Activated CD4-positive, alpha-beta T cell treated with anti-CD3 and anti-CD28 coated beads, Interleukin-2, amount 50 U/mL, for 16 hours (primary cell): ENCODE results near the gene TOR1B.
"Not testable (repeated sequence)": the region's sequence is repeated elsewhere in the genome, so short reads cannot be mapped to it uniquely, and the experiment has no call there.

Experiments
- DNase-seq: peaks from one replicate; pipeline ENCODE4 v3.0.0-alpha.2; 2020

The TOR1B gene, protein sequence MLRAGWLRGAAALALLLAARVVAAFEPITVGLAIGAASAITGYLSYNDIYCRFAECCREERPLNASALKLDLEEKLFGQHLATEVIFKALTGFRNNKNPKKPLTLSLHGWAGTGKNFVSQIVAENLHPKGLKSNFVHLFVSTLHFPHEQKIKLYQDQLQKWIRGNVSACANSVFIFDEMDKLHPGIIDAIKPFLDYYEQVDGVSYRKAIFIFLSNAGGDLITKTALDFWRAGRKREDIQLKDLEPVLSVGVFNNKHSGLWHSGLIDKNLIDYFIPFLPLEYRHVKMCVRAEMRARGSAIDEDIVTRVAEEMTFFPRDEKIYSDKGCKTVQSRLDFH

DNA sequence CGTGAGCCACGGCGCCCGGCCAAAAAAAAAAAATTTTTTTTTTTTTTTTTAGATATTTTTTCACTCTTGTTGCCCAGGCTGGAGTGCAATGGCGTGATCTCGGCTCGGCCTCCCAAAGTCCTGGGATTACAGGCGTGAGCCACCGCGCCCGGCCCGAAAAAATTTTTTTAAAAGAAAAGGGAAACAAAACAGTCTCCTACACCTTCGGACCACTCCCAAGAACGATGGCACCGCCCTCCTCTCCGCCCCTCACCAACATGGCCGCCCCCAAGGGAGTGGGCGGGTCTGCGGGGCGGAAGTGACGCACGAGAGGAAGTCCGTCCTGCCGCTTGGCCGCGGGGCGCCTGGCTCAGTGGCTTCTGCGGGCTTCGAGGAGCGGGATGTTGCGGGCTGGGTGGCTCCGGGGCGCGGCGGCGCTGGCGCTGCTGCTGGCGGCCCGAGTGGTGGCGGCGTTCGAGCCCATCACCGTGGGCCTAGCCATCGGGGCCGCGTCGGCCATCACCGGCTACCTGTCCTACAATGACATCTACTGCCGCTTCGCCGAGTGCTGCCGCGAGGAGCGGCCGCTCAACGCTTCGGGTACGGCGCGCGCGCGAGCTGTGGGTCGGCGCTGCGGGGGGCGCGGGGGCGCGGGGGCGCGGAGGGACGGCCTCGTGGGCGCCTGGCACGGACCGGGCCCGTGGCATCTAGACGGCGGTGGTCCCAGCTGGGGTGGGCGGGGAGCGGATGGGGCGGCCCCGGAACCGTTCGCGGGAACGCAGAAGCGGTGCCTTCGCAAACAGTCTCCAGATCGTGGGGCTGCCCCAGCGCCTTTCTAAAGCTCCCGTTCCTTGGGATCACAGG lies at the start of gene TOR1B:
Gene TOR1B (plus strand): TSS at position 352 of the 843 bp plus-strand sequence. CDS start 29 bp downstream, at position 381.
- peak; percentile 95 for DNase-seq

DNA sequence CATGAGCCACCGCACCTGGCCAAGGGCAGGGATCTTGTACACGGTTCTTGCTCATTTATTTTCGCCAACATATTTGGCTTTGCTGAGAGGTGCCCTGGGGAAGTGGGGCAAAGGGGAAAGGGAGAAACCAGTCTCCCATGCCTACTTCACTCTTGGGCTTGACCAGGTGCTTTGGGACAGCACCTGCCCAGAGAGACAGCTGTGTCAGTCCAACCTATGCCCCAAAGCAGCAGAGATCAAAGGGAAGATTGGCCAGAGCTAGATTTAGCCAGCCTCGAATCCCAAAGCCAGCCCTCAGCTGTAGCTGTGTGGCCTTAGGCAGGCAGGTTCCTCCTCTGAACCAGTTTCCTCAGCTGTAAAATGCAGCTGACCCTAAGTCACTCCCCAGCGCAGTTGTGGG lies 47.8 kb upstream of the TOR1B start:
- DNase-seq = no peak

DNA sequence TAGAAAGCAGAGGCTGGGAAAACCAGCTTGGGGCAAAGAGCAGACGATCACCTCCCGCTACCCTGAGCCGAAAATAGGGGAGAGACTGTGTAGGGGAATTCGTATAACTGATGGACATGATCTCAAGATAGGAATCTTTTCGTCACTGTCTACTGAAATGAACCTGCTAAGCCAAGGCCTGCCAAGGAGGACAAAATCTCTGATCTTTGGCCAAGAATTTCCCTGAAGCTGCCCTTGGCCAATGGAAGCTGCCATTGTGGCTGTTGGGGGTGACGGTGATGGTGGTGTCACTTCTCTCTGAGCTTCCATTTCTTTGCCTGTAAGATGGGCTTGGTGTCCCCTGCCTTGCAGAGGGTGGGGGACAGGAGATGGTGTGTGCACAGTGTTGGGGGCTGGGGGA lies 46.8 kb upstream of the TOR1B start:
- DNase-seq = no peak

DNA sequence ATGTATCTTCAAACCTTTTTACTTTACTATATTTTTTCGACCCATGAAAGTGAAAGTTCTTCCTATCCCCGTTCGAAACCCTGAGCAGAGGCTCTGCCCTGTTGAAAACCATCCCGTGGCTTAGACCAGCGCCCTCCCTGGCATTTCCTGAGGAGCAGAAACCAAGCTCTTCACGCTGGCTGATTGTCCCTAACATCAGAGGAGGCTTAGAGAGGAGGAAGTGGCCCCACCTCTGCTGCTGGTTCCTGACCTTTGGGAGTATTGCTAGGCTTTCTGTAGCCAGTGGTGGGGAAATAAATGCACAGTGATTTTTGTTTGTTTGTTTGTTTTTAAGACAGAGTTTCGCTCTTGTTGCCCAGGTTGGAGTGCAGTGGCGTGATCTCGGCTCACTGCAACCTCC lies 45.9 kb upstream of the TOR1B start:
- DNase-seq = no peak

DNA sequence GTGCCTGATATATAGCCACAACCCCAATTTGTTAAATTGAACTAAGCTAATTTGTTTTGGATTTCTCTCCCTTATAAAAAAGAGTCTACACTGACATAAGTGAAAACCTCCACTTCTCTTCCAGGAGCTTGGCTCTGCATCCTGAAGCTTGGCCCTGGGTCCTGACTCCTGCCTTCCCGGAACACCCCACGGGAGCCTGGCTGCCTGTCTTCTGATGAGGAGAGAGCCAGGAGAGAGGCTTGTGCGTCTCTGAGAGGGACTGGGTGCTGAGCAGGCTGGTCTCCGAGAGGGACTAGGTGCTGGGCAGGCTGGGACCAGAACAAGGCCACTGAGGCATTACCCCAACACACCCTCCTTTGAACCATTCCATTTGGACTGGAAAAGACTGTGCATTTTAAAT lies 43.7 kb upstream of the TOR1B start:
- DNase-seq = no peak

DNA sequence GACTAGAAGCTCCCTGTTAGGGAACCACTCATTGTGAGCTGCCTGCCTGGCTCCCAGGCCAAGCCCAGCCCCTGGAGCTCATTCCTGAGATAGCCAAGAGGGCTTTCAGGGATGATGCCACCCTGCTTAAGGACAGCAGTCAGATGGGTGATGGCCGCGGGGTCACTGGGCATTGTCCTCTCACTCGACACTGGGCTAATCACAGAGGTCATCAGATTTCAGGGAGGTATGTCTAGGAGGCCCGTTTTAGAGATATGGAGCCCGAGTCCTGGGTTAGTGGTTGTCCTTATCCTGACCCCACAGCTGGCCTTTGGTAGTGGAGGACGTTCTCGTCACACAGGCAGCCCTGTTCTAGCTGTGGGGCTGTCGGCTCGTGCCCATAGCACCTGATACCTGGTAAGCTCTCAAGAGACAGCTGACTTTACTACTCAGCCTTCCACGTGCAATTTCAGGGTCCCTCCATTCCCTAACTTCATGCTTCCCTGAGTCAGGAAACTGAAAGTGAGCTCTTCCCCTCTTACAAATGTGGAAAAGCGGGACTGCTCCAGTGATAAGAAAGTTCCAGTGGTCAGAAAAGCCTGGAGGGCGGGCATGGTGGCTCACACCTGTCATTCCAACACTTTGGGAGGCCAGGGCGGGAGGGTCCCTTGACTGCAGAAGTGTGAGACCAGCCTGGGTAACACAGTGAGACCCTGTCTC lies 43.0 kb upstream of the TOR1B start:
- DNase-seq = no peak

DNA sequence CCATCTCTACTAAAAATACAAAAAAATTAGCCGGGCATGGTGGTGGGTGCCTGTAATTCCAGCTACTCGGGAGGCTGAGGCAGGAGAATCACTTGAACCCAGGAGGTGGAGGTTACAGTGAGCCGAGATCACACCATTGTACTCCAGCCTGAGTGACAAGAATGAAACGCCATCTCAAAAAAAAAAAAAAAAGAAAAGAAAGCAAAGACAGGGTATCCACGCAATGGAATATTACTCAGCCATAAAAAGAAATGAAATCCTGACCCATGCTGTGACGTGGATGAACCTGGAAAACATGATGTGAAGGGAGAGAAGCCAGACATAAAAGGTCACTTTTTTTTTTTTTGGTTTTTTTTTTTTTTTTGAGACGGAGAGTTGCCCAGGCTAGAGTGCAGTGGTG lies 42.2 kb upstream of the TOR1B start:
- DNase-seq = not testable (repeated sequence)

DNA sequence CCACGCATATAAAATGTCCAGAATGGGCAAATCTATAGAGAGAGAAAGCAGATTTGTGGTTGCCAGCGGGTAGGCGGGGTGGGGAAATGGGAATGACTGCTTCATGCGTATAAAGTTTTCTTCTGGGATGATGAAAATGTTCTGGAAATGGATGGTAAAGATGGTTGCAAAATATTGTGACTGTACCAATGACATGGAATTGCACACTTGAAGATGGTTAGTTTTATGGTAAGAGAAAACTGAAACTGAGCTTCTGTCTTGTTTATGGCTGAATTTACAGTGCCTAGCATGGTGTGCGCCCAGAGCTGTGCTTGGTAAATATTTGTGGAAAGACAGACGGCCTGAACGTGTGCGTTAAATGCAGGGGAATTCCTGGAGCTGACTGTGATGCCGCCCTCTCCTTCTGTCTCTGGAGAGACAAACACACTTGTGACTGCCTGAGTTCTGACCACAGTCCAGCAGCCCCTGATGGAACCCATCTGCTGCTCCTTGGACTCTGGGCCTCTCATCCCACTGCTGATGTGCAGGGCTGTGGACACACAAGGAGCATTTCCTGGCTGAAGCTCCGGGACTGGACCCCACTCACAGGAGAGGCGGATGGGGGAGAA lies 41.6 kb upstream of the TOR1B start:
- no peak for DNase-seq

DNA sequence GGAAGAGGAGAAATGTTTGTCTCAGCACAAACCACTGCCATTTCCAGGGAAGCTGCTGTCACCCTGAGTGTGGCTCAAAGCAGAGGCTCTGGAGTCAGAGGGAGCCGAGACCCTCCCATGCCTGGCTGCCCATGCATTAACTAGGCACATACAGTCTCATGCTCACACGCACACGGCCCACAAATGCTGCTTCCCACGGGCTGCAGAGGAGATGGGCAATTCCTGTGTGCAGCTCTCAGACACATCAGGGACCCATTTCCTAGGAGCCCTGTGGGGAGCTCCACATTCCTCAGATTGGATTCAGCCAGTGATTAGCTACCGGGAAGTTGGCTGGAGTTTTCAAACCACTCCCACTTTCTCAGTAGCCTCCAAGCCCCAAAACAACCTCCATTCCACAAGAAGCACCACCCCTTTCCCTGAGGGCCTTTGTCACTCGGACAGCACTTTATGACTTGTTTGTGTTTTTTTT lies 41.0 kb upstream of the TOR1B start:
- DNase-seq = no peak

DNA sequence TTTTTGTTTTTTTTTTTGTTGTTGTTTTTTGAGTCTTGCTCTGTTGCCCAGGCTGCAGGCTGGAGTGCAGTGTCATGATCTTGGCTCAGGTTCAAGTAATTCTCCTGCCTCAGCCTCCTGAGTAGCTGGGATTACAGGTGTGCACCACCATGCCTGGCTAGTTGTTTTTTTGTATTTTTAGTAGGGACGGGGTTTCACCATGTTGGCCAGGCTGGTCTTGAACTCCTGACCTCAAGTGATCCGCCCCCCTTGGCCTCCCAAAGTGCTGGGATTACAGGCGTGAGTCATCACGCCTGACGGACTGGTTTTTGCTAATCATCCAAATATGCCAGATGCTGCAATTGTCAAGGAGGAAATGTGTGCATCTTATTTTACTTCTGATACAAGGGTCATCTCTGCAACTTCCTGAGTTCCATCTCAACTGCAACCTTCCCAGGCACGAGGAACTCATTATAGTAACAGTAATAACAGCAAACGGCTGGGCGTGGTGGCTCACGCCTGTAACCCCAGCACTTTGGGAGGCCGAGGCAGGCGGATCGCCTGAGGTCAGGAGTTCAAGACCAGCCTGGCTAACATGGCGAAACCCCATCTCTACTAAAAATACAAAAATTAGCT lies 40.5 kb upstream of the TOR1B start:
- not testable (repeated sequence) for DNase-seq

DNA sequence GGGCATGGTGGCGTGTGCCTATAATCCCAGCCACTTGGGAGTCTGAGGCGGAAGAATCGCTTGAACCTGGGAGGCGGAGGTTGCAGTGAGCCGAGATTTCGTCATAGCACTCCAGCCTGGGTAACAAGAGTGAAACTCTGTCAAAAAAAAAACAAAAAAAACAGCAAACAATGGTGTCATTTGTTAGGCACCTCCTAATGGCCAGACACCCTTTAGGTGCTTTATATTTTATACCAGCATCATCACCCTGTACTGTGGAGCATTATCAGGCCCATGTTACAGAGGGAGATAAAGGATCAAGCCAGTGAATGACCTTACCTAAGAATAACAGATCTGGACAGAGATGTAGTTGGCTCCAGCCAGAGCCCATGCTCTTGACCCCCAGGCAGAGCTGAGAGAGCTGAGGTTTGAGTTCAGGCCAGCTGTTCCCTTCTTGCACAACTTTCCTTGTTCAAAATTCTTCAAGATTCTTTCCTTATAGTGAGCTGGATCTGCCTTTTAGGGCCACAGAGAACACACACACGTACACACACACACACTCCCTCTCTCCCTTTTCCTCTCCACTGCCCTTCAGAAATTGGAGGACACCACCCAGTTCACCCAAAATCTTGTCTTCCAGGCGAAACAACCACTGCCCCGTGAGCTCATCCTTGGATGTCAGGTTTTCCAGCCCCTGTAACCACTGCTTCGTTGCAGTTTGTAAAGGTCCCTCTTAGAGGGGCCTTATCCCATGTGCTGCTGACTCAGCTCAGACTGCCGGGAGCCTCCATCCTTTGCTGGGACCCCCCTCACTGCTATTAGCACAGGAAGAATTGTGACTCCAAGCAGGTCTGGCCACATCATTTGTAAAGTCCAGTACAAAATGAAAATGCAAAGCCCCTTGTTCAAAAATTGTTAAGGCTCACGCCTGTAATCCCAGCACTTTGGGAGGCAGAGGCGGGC lies 39.7 kb upstream of the TOR1B start:
- no peak for DNase-seq

DNA sequence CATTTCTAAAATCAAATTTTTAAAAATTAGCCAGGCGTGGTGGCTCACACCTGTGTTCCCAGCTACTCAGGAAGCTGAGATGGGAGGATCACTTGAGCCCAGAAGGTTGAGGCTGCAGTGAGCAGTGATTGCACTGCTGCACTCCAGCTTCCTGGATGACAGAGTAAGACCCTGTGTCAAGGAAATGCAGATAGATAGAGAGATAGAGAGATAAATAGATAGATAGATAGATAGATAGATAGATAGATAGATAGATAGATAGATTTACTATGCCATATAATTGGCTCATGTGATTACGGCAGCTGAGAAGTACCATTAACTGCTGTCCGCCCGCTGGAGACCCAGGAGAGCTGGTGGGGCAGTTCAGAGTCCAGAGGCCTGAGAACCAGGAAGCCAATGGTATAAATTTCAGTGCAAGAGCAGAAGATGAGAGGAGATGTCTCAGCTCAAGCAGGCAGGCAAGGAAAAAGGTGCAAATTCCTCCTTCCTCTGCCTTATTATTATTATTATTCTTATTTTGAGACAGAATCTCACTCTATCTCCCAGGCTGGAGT lies 37.1 kb upstream of the TOR1B start:
- DNase-seq = no peak

DNA sequence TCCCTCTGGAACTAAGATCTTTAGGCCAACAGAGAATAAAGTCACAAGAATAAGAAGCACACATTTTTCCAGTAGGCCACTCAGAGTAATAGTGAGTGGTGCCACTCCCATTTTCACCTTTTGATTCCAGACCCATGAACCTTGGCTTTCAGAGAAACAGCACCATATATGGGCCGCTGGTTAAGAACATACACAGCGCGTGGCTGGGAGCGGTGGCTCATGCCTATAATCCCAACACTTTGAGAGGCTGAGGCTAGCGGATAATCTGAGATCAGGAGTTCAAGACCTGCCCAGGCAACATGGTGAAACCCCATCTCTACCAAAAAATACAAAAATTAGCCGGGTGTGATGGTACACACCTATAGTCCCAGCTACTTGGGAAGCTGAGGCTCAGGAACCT lies 34.5 kb upstream of the TOR1B start:
- DNase-seq = no peak

DNA sequence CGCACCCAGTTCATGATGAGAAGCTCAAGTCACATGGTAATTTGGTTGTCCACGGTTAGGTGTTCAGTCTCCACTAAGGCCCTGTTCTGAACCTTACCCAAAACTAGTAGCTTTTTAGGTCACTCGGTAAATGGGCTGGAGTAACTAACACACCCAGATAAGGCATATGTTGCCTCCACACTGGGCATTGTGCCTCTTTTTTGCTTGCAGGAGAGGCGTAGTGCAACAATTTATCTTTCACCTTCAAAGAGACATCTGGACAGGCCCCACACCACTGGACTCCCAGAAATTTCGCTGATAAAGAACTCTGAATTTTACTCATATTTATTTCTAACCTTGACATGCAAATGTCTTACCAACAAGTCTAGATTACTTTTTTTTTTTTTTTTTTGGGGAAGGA lies 33.3 kb upstream of the TOR1B start:
- DNase-seq = no peak

DNA sequence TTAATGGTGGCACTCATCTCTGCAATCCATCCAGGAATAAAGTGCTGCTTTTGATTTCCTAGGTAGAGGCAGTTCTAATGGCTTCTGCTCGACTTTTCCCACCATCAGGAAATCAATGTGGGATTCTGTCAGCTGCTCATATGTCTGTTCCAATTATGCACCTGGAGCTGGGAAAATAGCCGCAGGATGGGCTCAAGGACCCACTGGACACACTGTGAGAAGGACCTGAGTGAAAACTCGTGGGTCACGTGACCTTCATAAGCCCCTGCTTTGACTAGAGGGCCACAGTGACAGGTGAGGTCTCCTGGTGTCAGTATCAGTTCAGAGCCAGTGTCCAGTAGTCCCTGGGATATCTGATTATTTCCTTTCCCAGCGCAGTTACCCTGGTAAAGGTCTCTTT lies 32.2 kb upstream of the TOR1B start:
- DNase-seq = no peak

DNA sequence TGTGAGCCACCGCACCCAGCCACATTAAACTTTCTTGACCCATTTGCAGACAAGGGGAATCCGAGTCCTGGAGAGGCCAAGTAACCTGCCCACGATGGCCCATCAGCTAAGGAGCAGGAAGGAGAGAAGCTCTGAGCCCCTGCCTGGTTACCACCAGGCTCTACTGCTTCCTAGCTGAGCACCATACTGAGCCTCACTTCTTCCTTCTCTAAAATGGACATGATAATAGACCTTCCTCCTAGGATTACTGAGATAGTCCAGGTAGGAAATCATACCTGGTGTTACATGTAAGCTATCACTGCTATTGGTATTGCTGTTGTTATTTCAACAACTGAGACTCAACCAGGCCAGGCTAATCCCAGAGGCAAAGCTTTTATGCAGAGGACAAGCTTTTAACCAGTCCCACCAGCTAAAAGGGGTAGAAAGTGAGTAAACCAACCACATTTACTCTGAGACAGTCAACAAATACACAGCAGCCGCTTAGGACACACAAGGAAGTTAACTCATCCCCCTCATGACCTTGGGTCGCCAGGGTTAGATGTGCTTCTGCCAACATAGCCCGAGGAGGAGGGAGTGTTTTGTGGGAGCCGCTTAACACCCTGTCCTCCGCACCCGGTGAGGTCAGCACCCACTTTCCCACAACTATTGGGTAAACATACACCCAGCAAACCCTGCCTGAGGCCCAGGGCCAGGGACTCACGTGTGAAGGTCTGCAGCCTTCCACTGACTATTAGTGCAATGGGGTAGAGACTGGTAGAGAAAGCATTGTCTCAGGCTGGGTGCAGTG lies 29.5 kb upstream of the TOR1B start:
- no peak for DNase-seq

DNA sequence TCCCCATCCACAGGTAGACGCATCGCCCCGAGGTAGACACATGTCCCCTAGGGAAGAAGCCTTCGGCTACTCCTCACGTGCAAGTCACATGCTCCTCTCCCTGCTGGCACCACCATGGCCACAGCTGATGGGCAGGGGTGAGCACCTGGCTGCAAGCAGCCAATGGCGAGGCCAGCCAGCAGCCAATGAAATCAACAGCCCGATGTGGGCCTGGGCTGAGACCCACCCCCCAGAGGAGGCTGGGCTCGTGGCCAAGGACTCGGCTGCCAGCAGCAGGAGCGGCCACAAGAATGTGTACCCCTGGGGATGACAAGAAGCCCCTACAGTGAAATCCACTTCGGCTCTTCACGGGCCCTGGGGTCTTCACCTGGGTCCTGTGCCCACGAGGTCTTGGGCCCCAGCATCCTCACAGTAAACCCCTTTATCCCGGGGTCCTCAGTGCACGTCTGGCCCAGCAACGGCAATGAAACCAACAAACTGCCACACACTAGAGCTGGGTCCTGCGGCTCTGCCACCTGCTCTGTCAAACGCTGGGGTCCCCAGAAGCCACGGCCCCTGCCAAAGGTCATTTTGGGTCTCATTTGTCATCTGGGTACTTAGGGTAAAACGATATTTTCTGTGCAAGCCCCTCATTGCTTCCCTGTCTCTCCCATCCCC lies 28.1 kb upstream of the TOR1B start:
- DNase-seq = no peak

DNA sequence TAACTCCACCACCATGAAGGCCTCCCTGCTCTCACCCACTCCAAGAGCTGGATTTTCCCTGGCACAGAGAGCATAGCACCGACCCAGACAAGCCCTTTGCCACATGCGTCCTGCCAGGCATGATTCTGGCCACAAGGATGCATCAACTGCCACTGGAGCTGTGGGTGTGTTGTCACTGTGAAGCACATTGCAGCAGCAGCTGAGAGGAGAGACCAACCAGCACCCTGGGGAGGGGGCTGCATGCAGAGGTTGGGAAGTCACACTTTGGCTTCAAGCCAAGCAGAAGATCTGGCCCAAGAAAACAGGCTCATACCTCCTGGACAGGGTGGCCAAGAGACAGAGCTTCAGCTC lies 27.6 kb upstream of the TOR1B start:
- DNase-seq = no peak

DNA sequence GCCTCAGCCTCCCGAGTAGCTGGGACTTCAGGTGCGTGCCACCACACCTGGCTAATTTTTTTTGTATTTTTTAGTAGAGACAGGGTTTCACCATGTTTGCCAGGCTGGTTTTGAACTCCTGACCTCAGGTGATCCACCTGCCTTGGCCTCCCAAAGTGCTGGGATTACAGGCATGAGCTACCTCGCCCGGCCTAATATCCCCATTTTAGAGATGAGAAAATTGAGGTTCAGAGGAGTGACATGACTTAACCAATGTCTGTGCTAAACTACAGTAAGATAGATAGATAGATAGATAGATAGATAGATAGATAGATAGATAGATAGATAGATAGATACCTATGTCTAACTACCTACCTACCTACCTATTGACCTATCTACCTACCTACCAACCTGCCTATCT lies 26.9 kb upstream of the TOR1B start:
- not testable (repeated sequence) for DNase-seq

DNA sequence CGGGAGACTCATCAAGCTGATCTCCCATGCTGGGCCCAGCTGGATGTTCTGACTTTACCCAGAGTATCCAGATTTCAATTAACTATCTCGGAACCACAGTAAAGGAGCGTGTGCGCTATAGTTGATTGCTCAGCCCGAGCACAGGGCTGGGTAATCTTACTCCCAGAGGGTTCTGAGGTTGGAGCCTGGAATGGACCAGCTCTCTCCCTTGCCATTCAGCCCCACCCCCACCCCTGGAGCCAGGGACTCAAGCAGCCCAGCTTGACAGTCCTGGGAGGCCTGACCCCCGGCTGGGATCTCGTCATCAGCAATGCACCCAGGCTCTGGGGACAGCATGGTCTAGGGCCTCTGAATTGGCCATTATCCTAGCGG lies 26.4 kb upstream of the TOR1B start:
- DNase-seq = no peak
